ENCODE measurements around the gene USH2A.

USH2A gene

GRCh38 chr1:216119600-216119999 is 303.6 kb downstream of the USH2A start:
- DNase-seq: no peak

DNA sequence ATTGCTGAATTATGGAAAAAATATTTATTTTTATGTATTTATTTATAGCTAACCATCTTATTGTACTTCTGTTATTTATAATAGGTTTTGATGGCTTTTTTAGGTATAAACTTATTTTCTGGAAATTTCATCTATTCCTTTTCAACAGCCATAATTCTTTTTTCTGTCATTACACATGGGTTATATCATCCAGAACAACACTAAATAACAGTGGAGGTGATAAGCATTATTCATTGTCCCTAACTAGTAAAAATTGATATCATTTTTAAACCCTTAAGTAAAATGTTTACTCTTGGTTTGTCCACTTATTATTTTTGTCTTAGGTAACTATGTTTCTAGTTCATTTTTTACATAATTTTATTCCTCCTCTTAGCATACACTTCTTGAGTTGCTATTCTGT is 309.1 kb downstream of the USH2A start:
- DNase-seq: no peak

GRCh38 chr1:216113181-216113580 is 310.1 kb downstream of the USH2A start:
- no peak for DNase-seq

DNA sequence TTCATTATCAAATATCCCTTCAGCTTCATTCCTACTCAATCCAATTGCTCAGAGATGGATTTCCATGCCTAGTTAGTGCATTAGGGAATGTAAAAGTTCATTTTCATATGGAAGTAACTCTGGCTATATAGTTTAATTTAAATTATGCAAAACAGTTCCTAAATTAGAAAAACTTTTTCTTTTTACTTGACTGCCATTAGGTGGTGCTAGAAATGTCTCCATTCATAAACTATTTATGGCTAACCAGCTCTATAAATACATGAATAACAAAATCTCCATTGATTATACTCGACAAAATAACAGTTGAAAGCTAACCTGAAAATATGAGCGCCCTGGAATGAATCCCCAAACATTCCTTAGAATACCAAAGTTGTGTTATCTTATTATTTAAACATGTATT is 311.4 kb downstream of the USH2A start:
- DNase-seq: no peak

- no peak for DNase-seq
Measured at GRCh38 chr1:216095400-216095799, 327.8 kb downstream of the USH2A start.

DNA sequence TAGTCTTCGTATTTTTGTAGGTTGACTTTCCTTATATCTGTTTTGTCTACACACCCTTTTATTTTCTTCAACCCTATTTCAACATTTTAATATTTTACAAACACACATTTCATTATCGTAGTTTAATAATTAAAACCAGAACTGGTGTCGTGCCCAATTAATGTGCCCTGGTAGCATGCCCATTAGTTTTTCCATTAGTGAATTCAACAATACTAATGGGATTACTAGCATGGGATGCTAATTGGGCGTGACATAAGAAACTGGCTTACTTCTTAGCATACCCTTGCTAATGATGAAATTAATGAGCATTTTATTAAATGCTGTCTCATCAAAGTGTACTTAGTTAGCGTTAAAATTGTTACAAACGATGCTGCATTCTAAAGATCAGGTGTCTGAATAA is 332.7 kb downstream of the USH2A start:
- DNase-seq: no peak

DNA sequence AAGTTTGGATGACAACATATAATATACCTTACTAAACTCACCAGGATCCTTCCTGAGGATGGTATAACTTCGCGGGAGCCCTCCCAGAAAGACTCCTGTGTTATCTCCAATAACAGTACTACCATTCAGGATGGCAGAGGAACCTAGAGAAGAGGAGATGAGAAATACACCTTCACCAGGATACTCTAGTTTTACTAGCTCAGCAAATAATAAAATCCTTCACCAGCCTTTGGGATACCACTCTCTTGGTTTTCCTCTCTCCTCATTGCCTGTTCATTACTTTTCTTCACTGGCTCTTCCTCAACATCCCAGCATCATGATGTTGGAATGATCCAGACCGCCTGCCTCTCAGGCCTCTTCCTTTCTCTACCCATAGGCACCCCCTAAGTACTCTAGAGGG is 336.6 kb downstream of the USH2A start:
- DNase-seq: no peak

GRCh38 chr1:216081445-216081844 is 341.8 kb downstream of the USH2A start:
- no peak for DNase-seq

DNA sequence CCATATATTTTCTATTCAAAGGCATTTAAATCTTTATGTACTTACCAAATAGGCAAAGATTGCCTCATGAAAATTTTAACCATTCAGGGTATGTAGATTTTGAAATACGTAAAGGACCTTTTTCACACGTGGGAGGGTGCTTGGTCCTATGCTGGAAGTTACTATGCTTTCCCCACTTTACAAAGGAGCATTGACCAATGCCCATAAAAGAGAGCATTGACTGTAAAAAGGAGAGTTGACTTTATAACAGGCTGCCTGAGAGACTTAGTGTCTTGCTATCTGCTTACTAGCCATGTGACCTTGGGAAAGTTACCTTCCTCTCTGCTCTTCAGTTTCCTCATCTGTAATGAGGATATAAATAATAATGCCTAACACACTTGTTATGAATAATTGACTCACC is 346.5 kb downstream of the USH2A start:
- no peak for DNase-seq

DNA sequence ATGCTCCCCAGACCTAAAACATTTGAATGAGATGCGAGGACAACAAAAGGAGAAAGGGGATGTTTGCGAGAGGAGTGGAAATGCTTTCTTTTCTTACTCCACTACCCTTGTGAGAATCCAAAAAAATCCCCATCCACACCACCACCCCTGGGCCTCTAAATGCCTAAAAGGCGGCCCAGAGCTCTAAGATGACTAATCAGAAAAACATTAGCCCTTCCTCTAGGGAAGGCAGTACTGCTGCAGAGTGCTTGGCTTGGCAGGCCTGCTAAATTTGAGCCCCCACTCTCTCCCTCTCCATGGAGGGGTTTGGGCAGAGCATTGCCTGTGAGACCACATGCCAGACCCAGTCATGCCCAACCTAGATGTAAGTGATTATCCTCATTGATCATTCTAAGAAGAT is 347.9 kb downstream of the USH2A start:
- DNase-seq: no peak

DNA sequence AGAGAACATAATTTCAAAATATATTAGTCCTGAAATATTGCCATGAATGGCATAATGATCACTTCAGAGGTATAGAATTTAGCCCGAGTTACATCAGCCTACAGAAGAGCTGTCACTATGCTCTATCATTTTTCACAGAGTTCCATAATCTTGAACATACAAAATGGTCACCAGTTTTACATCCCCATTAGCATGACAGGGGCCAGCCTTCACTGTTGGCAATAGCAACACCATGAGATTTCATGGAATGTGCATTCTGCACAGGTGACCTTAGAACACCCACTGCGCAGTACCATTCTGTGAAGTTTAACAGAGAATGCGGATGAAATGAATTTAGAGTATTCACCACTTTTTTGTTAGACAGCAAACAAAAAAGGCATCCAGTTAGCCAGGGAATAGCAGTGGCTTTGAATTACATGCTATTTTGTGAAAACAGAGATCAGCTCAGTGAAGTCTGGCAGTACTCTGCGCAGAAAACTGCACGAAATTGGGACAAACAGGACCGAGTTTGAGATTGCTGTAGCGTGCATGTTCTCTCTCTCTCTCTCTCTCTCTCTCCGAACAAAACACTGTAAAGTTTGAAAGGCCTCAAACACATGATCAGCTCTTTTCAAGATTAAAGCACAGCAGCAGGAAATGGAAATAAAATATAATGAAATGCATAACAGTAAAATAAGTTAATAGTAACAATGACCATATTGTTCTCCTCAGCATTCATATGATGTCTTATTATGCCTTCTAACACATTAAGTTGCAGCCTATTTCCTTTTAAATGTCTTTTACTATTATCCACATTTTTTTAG is 349.3 kb downstream of the USH2A start:
- DNase-seq: no peak

DNA sequence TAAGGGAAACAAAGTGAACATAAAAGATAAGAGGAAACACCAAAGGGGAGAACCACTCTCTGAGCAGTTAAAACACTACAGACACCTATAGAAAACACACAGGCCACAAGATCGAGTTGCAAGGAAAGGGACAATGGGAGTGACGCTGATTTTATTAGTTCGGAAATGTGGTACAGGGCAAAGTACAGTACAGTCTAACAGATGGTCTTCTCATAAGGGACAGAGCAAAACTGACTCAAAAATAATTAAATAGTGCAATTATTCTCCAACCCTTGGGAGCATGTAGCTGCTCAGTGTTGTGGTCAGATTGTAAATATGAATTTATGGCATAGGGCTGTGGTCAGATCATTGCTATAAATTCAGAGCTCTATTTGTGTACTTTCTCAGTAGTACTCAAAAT is 352.0 kb downstream of the USH2A start:
- no peak for DNase-seq

- no peak for DNase-seq
Measured at GRCh38 chr1:216064643-216065042, 358.6 kb downstream of the USH2A start.

- DNase-seq: no peak
Measured at GRCh38 chr1:216057947-216058346, 365.3 kb downstream of the USH2A start.

DNA sequence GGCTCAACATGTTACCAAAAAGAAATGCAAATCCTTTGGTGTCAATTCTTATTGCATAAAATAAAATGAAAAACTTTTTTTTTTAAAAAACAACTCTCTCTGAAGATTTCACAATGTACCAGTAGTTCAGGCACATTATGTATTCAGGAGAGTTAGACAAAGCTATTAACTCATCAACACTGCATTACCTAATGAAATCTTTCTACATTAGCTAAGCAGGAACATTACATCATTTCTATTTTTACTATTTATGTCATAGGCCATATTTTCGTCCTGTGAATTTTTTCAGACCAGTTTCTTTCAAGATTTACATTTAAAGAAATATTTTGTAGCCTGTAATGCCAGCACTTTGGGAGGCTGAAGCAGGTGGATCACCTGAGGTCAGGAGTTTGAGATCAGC is 366.2 kb downstream of the USH2A start:
- DNase-seq: no peak

DNA sequence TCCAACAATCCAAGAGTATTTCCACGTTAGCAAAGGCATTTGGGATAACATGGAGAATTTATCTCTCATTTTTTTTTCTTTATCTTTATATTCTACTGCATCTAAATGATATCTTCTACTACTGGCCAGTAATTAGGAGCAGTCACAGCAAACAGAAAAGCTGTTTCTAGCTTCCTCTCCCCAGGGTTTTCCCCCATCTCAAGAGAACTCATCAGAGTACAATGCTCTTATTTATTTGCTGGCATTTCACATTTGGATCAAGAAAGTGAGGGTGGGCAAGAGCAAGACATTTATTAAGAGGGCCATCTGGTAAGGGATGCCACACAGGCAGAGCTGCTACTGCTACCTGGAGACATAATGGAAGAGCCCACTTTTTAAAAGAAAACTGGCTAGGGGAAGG is 368.2 kb downstream of the USH2A start:
- no peak for DNase-seq

- DNase-seq: no peak
Measured at GRCh38 chr1:216054600-216054999, 368.6 kb downstream of the USH2A start.

DNA sequence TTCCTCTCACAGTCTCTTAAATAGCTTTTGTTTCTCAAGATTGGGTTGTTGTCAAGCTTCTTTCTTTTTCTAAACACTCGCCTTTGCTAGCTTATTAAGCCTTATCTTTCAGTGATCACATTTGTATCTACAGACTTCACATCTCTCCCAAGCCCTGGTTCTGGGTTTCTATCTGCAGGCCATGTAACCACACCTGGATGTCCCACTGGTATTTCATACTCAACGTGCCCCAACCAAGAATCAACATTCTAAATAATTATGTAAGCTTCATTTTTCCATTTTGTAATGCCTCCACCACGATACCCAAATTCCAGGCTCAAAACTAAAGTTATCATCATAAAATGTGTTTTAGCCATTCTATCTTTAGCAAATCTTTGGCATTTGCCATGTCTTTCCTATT is 372.2 kb downstream of the USH2A start:
- DNase-seq: no peak

DNA sequence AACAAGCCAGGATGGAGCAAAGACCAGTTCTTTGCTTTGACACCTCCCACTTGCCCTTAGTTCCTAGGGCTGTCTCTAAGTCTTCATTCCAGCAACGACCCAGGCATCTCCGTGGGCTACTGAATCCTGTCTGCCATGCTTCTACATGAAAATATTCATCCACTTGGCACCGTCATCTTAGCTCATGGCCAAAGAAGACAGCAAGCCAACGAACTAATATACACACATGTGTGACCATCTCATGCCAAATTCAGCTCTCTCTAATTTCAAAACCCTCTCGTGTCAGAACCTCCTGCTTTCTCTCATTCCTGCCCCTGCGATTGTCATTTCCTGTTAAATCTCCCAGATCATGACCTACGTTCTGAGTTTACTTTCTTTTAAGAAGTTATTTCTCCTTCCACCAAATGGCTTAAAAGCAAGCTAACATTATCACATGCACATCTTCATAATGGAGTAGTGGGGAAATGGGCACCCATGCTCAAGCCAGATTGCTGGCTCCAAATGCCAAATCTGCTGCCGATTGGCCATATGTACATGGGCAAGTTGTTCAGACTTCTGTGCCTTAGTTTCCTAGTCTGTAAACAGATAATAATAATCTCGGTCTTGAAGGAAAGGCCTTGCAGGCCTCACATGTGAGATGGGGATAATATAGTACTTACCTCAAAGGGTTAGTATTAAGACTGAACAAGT is 373.4 kb downstream of the USH2A start:
- DNase-seq: no peak

- no peak for DNase-seq
Measured at GRCh38 chr1:216047811-216048572, 375.3 kb downstream of the USH2A start.

GRCh38 chr1:216046336-216046735 is 376.9 kb downstream of the USH2A start:
- DNase-seq: no peak

DNA sequence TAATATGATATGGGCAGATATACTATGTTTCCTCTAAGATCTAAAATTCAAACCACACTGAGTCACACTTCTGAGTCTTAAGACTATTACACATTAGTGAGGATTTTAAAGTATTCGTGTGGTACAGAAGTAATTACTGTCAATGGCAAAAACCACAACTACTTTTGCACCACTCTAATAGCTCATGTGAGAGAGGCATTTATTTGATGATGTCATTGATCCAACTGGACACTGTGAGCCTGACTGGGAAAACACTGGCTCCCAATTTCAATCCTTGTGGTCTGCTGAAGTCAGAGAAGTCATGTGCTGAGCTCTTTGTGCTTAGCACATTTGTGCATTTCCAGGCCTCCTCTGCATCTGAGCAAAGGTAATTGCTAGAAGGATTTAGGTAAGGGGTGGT is 377.8 kb downstream of the USH2A start:
- DNase-seq: no peak

DNA sequence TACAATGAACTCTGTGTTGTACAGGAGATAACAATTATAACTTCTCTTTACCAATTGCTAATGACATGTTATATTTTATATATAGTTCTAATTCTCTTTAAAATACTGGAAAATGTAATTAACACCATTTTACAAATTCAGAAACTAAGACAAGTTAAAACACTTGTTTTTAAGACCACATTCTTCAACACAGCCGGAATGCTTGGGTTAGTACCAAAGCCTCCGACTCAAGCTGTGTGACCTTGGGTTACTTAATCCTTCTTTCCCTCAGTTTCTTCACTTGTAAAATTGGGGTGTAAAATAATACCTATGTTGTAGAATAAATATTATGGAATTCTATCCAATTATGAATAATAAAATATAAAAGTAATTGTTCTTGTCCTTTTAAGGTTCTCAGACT is 378.7 kb downstream of the USH2A start:
- no peak for DNase-seq

- no peak for DNase-seq
Measured at GRCh38 chr1:216034506-216034905, 388.7 kb downstream of the USH2A start.

All from NCI-H146 (cell line).